ENCODE data around the gene TRIM15.
"Not testable (repeated sequence)": the region's sequence is repeated elsewhere in the genome, so short reads cannot be mapped to it uniquely, and the experiment has no call there.

TRIM15 gene

DNA sequence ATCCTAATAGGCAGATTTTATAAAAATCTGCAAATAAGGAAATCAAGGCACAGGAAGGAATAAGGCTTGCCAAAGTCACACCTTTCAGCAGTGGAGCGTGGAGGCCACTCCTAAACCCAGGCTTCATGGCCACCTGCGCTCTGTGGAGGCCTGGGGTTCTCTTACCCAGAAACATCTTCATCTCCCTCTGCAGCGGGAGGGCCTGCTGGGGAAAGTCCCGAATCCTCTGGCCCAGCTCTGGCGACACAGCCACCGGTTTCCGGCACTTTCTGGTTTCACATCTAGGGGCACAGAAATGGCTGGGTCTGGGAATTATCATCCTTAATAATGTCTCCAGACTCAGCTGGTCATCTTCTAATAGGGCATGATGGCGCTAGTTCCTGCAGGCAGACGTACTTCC is 6.6 kb upstream of the TRIM15 start:
- FAIRE-seq (no peak), DNase-seq (ENCODE audit: insufficient read length) (no peak)
- no peak for TF ChIP-seq POLR2A (IDR thresholded peaks at IDR 0.05; ENCODE audit: low read depth, low read length)

DNA sequence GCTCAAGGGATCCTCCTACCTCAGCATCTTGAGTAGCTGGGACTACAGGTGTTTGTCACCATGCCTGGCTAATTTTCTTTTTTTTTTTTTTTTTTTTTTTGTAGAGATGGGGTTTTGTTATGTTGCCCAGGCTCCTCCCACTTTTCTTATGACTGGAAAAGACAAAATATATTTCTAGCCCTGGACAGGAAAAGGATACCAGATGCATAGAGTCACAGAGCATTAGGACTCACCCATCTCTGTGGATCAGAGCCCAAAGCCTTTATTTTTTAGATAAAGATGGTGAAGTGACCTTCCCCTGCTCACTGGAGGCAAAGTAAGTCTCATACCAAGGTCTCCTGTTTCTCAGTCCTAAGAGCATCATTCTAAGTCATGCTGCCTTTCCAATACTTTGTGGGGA is 5.8 kb upstream of the TRIM15 start:
- no peak for DNase-seq (ENCODE audit: insufficient read length)
- TF ChIP-seq POLR2AphosphoS5 (IDR thresholded peaks at IDR 0.05; ENCODE audit: low read depth, low read length) = no peak
- no peak for TF ChIP-seq POLR2A (IDR thresholded peaks at IDR 0.05; ENCODE audit: low read depth, low read length)
- TF ChIP-seq TAF1 (IDR thresholded peaks at IDR 0.05; ENCODE audit: borderline replicate concordance, low read depth, low read length) = no peak
- no peak for FAIRE-seq

DNA sequence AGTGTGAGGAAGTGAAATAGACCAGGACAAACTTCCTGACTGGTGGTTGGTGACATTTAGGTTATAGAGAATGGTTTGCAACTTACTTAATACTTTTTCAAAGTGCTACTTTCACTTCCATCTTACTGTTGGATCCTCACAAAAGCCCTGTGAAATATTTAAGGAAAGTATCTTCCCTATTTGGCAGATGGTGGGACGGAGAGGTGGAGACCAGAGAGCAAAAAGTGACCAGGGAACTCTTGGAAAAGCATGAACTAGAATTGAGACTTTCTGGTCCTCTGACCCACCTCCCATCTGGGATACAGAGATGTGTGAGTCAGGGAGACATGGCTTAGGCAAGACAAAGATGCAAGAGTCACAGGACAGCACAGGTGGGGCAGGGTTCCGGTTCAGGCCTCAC is 5.3 kb upstream of the TRIM15 start:
- DNase-seq (ENCODE audit: insufficient read length) (no peak), FAIRE-seq (no peak)
- TF ChIP-seq TAF1 (IDR thresholded peaks at IDR 0.05; ENCODE audit: borderline replicate concordance, low read depth, low read length) (no peak), POLR2AphosphoS5 (IDR thresholded peaks at IDR 0.05; ENCODE audit: low read depth, low read length) (no peak)

DNA sequence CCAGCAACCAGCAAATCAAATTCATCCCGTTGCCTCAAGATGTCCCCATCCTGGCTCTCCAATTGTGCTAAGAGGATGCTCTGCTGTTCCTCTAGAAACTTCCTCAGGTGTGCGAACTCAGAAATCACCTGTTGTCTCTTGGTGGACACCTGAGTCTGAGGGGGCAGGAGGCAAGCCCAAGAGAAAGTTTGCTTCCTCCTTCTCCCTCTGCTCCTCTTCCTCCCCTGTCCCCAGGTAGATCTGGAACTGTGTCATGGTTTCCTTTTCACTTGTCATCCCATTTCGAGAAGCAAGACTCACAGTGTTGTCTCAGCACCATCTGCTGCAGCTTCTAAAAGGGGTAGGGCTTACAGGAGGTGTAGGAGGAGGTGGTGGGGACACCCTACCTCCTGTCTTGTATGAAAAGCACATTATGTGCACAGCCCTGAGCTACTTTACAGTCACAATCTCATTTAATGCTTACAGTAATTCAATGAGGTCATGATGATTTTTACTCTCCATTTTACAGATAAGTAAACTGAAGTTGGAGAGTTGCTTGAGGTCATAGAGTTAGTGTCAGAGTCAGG is 4.8 kb upstream of the TRIM15 start:
- DNase-seq (ENCODE audit: insufficient read length) (no peak), FAIRE-seq (no peak)
- TF ChIP-seq TAF1 (IDR thresholded peaks at IDR 0.05; ENCODE audit: borderline replicate concordance, low read depth, low read length) (no peak), POLR2AphosphoS5 (IDR thresholded peaks at IDR 0.05; ENCODE audit: low read depth, low read length) (no peak), POLR2A (IDR thresholded peaks at IDR 0.05; ENCODE audit: low read depth, low read length) (no peak)

DNA sequence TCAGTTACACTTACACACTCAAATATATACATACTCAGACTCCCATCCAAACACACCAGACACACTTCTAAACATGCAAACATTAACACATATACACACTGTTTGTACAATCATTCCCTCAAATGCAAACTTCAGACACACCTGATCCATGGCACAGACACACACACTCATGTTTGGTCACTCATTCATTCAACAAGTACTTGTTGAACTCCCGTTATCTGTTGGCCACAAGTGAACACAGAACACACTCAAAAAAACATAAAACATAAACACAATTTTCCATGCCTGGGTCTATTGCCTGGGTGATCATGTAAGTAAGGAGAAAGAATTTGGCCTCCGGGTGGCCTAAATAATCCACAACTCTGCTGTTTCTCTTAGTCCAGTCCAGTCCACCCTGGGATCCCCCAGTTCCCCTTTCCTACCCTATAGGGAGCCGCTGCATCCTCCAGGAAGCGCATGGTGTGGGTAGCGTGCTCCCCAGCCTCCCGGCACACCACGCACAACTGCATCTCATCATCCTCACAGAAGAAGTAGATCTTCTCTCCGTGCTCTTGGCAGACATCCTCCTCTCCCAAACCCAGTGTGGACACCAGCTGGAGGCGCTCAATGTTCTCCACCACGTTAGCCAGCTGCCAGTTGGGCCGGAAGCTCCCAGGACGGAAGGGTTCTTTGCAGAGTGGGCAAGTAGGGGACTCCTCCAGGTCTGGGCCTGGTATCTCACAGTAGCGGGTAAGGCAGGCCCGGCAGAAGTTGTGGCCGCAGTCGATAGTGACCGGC is 3.1 kb upstream of the TRIM15 start:
- TF ChIP-seq POLR2A (IDR thresholded peaks at IDR 0.05; ENCODE audit: low read depth, low read length) = no peak
- FAIRE-seq (no peak), DNase-seq (ENCODE audit: insufficient read length) (no peak)

DNA sequence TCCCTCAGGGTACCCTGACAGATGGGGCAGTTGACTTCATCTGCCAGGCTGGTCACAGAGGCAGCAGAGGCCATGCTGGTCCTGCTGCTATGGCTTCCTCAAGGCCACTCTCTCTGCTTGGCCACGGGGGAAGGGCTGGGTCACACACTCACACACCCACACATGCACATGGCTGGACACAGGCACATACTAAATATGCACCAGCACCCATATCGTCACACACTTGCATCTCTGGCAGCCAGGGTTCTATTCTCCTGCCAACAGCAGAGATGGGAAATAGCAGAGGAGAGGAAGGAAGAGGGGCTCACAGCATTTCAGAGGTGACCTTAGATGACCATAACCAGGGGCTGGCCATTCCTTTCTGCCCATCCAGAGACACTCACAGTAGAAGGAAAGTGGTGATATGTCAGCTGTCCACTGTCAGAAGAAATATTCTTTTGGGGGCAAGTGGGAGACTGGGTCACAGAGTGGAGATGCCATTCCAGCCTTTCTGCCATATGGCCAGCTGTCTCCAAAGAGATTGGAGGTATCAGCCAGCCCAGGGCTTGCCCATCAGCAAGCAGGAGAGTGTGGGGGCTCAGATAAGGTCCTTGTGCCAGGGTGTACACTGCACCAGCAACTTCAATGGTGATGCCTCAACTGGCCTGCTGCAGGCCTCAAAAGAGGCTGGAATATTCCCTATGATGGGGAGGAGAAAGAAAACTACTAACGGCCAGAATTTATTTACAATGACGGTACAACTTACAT is 2.4 kb upstream of the TRIM15 start, which contains the start of gene TRIM10:
Gene TRIM10, minus strand, starts transcription at position 427 of the 747 bp plus-strand sequence. Its CDS starts 353 bp downstream, at position 74.
- DNase-seq (ENCODE audit: insufficient read length) = no peak
- TF ChIP-seq TAF1 (IDR thresholded peaks at IDR 0.05; ENCODE audit: borderline replicate concordance, low read depth, low read length) (no peak), POLR2AphosphoS5 (IDR thresholded peaks at IDR 0.05; ENCODE audit: low read depth, low read length) (no peak), POLR2A (IDR thresholded peaks at IDR 0.05; ENCODE audit: low read depth, low read length) (no peak)
- no peak for FAIRE-seq

DNA sequence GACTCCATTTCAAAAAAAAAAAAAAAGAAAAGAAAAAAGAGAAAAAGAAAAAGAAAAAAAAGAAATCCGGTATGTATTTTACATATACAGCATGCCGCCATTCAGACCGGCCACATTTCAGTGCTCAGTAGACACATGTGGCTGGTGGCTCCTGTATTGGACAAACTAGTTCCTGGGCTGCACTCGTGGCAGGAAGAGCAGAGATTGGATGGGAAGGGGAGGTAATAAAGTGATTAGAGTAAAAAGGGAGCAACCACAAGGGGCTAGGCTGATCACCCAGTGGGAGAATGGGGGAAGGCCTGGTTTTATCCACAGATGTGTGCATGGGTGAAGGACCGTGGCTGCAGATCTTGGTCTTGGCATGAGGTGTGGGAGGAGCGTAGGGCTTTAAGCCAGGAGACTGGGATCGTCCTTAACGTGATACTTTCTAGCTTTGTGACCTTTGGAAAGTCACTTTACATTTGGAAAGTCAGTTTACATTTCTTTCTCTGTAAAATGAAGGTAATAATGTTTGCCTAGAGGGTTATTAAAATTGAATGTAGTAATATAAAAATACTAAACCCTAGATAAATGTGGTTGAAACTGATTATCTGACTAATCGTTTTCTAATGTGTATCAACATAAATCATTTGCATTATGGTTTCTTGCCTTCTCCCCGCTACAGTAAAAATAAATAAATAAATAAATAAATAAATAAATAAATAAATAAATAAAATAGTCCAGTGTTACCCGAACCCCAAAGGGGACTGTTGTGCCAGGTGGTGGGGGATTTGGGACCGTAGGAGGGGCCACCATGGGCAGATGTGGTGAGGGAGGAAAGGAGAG is 869 bp upstream of the TRIM15 start:
- no peak for TF ChIP-seq POLR2A (IDR thresholded peaks at IDR 0.05; ENCODE audit: low read depth, low read length)
- no peak for TF ChIP-seq TAF1 (IDR thresholded peaks at IDR 0.05; ENCODE audit: borderline replicate concordance, low read depth, low read length)
- no peak for TF ChIP-seq POLR2AphosphoS5 (IDR thresholded peaks at IDR 0.05; ENCODE audit: low read depth, low read length)
- DNase-seq (ENCODE audit: insufficient read length) = no peak
- FAIRE-seq = no peak

DNA sequence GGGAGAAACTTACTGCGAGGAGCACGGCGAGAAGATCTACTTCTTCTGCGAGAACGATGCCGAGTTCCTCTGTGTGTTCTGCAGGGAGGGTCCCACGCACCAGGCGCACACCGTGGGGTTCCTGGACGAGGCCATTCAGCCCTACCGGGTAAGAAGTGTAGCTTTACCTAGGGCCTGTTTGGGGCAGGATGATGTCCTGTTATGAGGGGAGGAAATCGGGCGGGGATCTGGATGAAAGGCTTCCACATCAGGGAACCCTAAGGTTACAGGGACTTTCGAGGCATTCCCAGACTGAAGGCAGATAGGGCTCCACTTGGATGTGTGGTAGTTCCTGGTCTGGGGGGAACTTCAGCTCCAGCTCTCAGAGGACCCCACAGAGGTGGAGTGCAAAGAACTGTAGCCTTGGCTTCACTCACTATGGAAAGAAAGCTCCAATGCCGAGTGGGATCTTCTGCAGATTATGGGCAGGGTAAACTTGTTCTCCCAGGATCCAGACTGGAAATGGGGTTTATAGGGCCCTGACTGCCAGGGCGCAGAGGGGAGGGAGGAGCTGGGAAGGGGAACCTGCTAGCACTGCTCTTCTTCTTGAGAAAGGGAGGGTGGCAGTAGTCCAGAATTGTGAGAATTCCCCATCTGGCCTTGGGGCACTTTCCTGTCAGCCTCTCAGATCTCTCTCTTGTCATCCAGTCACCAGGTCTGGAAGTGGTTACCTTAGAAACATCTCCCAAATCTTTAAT is 740 bp downstream of the TRIM15 start:
- TF ChIP-seq POLR2A (IDR thresholded peaks at IDR 0.05; ENCODE audit: low read depth, low read length) (no peak), POLR2AphosphoS5 (IDR thresholded peaks at IDR 0.05; ENCODE audit: low read depth, low read length) (no peak), TAF1 (IDR thresholded peaks at IDR 0.05; ENCODE audit: borderline replicate concordance, low read depth, low read length) (no peak)
- FAIRE-seq = no peak

DNA sequence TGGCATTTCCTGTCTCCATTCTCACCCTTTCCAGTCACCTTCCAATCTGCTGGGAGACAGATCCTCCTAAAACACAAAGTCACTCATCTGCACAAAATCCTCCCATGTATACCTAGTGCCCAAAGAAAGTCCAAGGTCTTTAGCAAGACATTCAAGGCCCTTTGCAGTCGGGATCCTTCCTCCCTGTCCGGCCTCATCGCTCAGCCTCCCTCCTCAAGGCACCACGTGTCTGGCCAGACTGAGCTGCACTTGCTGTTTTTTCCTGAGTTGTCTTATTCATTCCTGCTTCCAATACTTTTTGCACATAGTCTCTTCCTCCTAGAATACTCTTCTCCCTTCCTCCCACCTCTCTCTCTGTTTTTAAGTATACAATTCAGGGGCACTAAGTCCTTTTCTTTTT is 1.4 kb downstream of the TRIM15 start:
- FAIRE-seq = no peak
- TF ChIP-seq POLR2A (IDR thresholded peaks at IDR 0.05; ENCODE audit: low read depth, low read length) (no peak), POLR2AphosphoS5 (IDR thresholded peaks at IDR 0.05; ENCODE audit: low read depth, low read length) (no peak), TAF1 (IDR thresholded peaks at IDR 0.05; ENCODE audit: borderline replicate concordance, low read depth, low read length) (no peak)
- DNase-seq (ENCODE audit: insufficient read length) = no peak

More for the DNA sequence above, 740 bp downstream of the TRIM15 start:
- DNase-seq (ENCODE audit: insufficient read length) = no peak

DNA sequence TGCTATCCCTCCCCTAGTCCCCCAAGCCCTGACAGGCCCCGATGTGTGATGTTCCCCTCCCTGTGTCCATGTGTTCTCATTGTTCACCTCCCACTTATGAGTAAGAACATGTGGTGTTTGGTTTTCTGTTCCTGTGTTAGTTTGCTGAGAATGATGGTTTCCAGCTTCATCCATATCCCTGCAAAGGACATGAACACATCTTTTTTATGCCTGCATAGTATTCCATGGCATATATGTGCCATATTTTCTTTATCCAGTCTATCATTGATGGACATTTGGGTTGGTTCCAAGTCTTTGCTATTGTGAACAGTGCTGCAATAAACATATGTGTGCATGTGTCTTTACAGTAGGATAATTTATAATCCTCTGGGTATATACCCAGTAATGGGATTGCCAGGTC is 1.9 kb downstream of the TRIM15 start:
- FAIRE-seq; DNase-seq (ENCODE audit: insufficient read length): not testable (repeated sequence)

DNA sequence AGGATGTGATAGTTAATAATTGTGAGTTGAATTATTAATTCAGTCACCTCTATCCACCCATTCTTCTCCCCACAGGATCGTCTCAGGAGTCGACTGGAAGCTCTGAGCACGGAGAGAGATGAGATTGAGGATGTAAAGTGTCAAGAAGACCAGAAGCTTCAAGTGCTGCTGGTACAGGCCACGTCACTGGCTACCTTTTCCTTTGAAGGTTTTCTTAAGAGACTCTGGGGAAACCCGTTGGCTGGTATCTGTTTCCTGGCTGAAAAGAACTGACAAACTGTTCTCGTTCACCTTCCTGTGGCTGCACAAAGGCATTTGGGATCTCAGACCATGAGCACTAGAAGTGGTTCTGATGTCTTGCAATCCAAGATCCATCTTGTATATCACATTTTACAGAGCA is 3.8 kb downstream of the TRIM15 start:
- TF ChIP-seq POLR2A (IDR thresholded peaks at IDR 0.05; ENCODE audit: low read depth, low read length) = no peak
- no peak for TF ChIP-seq POLR2AphosphoS5 (IDR thresholded peaks at IDR 0.05; ENCODE audit: low read depth, low read length)
- TF ChIP-seq TAF1 (IDR thresholded peaks at IDR 0.05; ENCODE audit: borderline replicate concordance, low read depth, low read length) = no peak
- no peak for FAIRE-seq

More for the DNA sequence above, 3.8 kb downstream of the TRIM15 start:
- no peak for DNase-seq (ENCODE audit: insufficient read length)

Measured in GM12892 (cell line).